Glutamatergic neuron (in vitro differentiated cells): Measurements from ENCODE around the gene GCLM. TPM values are rescaled to one million over a fixed set of nuclear protein-coding genes. Genes with fewer than 3 reads are reported as not detected.
A peak's percentile ranks its signal among the peaks of the same experiment; 100 is the strongest.

Experiments
- DNase-seq: peaks from one replicate; pipeline ENCODE4 v3.0.0; 2022
- H3K27ac Mint-ChIP-seq: one replicate; pipeline ENCODE4 v1.8.0; 2020; ENCODE audit warnings: mild to moderate bottlenecking, mixed read lengths, inconsistent platforms; ENCODE audit not compliant: unreplicated experiment
- H3K27me3 Mint-ChIP-seq: one replicate; pipeline ENCODE4 v1.8.0; 2020; ENCODE audit warnings: mild to moderate bottlenecking, moderate library complexity, mixed read lengths, inconsistent platforms; ENCODE audit not compliant: unreplicated experiment
- H3K36me3 Mint-ChIP-seq: one replicate; pipeline ENCODE4 v1.8.0; 2020; ENCODE audit warnings: mild to moderate bottlenecking, mixed read lengths, inconsistent platforms; ENCODE audit not compliant: unreplicated experiment
- H3K4me1 Mint-ChIP-seq: one replicate; pipeline ENCODE4 v1.8.0; 2020; ENCODE audit warnings: mild to moderate bottlenecking, low read depth, mixed read lengths, inconsistent platforms; ENCODE audit not compliant: unreplicated experiment
- H3K4me3 Mint-ChIP-seq: one replicate; pipeline ENCODE4 v1.8.0; 2020; ENCODE audit warnings: mild to moderate bottlenecking, mixed read lengths, inconsistent platforms; ENCODE audit not compliant: unreplicated experiment
- H3K9me3 Mint-ChIP-seq: one replicate; pipeline ENCODE4 v1.8.0; 2020; ENCODE audit warnings: mild to moderate bottlenecking, moderate library complexity, mixed read lengths, inconsistent platforms; ENCODE audit not compliant: unreplicated experiment
- total RNA-seq: library from RNA; stranded (reverse); fragmentation: NEBNext Ultra II Directional; extraction: Animal tissue kit (Norgen Biotek cat#: 25700); gene quantifications from one replicate; pipeline ENCODE4 v1.2.1, GENCODE V29; 2021; ENCODE audit not compliant: unreplicated experiment
- TF ChIP-seq, protein P1 (sequence below): fragments of 200-600 bp; sonication (generic); IDR thresholded peaks from one replicate; pipeline ENCODE4 v1.5.0; 2021; ENCODE audit not compliant: partially characterized antibody, unreplicated experiment

Gene GCLM
- total RNA-seq, 1 donor from 2014 or later = 14.9 TPM

- TF ChIP-seq, protein P1, sequence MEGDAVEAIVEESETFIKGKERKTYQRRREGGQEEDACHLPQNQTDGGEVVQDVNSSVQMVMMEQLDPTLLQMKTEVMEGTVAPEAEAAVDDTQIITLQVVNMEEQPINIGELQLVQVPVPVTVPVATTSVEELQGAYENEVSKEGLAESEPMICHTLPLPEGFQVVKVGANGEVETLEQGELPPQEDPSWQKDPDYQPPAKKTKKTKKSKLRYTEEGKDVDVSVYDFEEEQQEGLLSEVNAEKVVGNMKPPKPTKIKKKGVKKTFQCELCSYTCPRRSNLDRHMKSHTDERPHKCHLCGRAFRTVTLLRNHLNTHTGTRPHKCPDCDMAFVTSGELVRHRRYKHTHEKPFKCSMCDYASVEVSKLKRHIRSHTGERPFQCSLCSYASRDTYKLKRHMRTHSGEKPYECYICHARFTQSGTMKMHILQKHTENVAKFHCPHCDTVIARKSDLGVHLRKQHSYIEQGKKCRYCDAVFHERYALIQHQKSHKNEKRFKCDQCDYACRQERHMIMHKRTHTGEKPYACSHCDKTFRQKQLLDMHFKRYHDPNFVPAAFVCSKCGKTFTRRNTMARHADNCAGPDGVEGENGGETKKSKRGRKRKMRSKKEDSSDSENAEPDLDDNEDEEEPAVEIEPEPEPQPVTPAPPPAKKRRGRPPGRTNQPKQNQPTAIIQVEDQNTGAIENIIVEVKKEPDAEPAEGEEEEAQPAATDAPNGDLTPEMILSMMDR = peak; percentile 2
- Mint-ChIP-seq H3K36me3 (peaks cover 5% of the 10 kb centered on the region), H3K4me3 (peak overlapping the region; percentile 84), H3K9me3 (peaks cover 29% of the 10 kb centered on the region), H3K4me1 (peaks cover 7% of the 10 kb centered on the region), H3K27me3 (peaks cover 13% of the 10 kb centered on the region), H3K27ac (peak overlapping the region; percentile 93)
- DNase-seq = peak; percentile 93
Observed at GRCh38 chr1:93846206-93846991, 62.8 kb downstream of the GCLM start.

- Mint-ChIP-seq H3K9me3 (peaks cover 29% of the 10 kb centered on the region), H3K27ac (peak overlapping the region; percentile 93), H3K4me1 (peaks cover 7% of the 10 kb centered on the region), H3K36me3 (peaks cover 5% of the 10 kb centered on the region), H3K4me3 (peak overlapping the region; percentile 81), H3K27me3 (peaks cover 13% of the 10 kb centered on the region)
- DNase-seq = peak; percentile 19
- TF ChIP-seq, protein P1 = no peak
Observed at GRCh38 chr1:93845538-93846205, 63.6 kb downstream of the GCLM start.

GRCh38 chr1:93844262-93845045, 64.8 kb downstream of the GCLM start:
- Mint-ChIP-seq H3K9me3 (peaks cover 25% of the 10 kb centered on the region), H3K36me3 (no peaks in the 10 kb centered on the region), H3K4me3 (no peak overlapping the region), H3K4me1 (peaks cover 7% of the 10 kb centered on the region), H3K27me3 (peaks cover 13% of the 10 kb centered on the region), H3K27ac (no peak overlapping the region)
- TF ChIP-seq, protein P1 = peak; percentile 38
- no peak for DNase-seq

GRCh38 chr1:93842750-93843500, 66.3 kb downstream of the GCLM start:
- Mint-ChIP-seq H3K4me1 (peaks cover 6% of the 10 kb centered on the region), H3K4me3 (no peak overlapping the region), H3K27me3 (peaks cover 10% of the 10 kb centered on the region), H3K27ac (no peak overlapping the region), H3K36me3 (no peaks in the 10 kb centered on the region), H3K9me3 (peaks cover 21% of the 10 kb centered on the region)
- TF ChIP-seq, protein P1 = no peak
- DNase-seq = no peak
